GM12891 (cell line): Measurements from ENCODE around the gene HLCS.

Experiments used
- DNase-seq: peaks from one replicate; pipeline ENCODE4 v3.0.0; 2011; ENCODE audit warnings: low spot score; ENCODE audit not compliant: insufficient read length
- FAIRE-seq: peaks from 2 replicates; lab custom pipeline; 2011; peaks lifted over from hg19 to GRCh38; lab: Jason Lieb, UNC
- PAX5 ChIP-seq: IDR thresholded peaks from 2 replicates; pipeline ENCODE4 v1.6.1; 2011; ENCODE audit warnings: low read length, moderate library complexity, mild to moderate bottlenecking; ENCODE audit not compliant: insufficient read depth, severe bottlenecking
- POLR2A ChIP-seq: IDR thresholded peaks from 2 replicates; pipeline ENCODE4 v1.6.1; 2011; ENCODE audit warnings: low read depth, low read length, control low read depth
- POLR2AphosphoS5 ChIP-seq: IDR thresholded peaks from 2 replicates; pipeline ENCODE4 v1.6.1; 2011; ENCODE audit warnings: low read depth, low read length, control low read depth
- POU2F2 ChIP-seq: IDR thresholded peaks from 2 replicates; pipeline ENCODE4 v1.6.1; 2011; ENCODE audit warnings: low read depth, mild to moderate bottlenecking, control low read depth, low read length, moderate library complexity
- SPI1 ChIP-seq: IDR thresholded peaks from 2 replicates; pipeline ENCODE4 v1.6.1; 2011; ENCODE audit warnings: low read depth, low read length, control low read depth
- TAF1 ChIP-seq: IDR thresholded peaks from 2 replicates; pipeline ENCODE4 v1.6.1; 2011; ENCODE audit warnings: low read depth, low read length, control low read depth

Gene HLCS

DNA sequence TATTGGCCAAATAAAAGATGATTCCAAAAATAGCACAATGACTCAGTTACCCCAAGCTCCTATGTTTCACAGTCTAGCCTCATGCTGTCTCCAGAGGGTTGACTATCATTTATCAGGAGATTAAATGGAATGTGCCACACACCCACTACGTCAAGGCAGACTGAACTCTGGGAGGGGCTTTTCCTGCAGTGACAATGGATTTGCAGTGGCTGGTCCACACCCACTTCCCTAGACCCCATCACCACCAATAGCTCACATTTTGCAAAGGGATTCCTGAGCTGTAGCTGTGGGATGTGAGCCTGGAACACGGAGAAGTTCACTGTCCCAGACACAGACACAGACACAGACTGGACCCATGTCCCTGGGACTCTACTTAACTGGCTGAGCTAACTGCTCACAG, 77.1 kb downstream of the HLCS start:
- no peak for TF ChIP-seq TAF1
- no peak for TF ChIP-seq PAX5
- TF ChIP-seq POLR2AphosphoS5: no peak
- no peak for TF ChIP-seq POLR2A
- no peak for TF ChIP-seq SPI1
- no peak for TF ChIP-seq POU2F2
- FAIRE-seq (no peak), DNase-seq (no peak)

DNA sequence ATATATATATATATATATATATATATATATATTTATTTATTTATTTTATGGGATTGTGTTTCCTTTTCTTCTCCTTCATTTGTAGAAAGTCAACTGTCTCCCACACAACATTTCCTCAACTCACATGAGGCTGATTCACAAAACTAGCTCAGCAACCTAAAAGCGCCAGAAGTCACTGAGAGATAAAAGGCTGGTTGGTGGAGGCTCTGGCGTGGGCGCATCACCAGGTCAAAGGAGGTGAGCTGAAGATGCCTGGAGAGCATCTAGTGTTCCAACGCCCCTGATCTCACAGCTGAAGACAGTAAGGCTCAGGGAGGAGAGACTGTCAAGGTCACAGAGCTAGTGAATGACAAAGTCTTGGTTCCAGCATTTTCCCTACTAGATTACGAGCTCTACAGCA, 78.0 kb downstream of the HLCS start:
- TF ChIP-seq TAF1: no peak
- TF ChIP-seq SPI1: no peak
- TF ChIP-seq POLR2A: no peak
- TF ChIP-seq POLR2AphosphoS5: no peak
- TF ChIP-seq PAX5: no peak
- no peak for TF ChIP-seq POU2F2
- FAIRE-seq (no peak), DNase-seq (no peak)

DNA sequence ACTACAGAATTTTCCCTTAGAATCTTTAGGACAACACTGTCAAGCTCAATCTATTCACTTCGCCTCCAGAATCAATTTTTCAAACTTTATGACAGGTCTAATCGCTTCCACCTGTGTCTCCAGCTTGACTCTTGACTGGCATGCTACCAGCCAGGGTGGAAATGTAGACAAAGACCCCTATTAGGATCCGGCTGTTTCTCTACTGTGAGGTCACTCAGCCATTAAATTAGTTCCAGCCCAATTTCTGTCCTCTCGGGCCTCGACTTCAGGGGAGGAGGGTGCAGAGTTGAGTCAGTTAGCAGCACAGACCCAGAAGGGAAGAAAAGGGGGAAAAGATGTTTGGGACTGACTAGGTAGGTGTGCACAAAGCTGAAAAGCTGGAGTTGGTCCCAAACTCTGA, 78.5 kb downstream of the HLCS start:
- no peak for TF ChIP-seq POU2F2
- TF ChIP-seq POLR2AphosphoS5: no peak
- TF ChIP-seq POLR2A: no peak
- no peak for TF ChIP-seq PAX5
- no peak for TF ChIP-seq SPI1
- TF ChIP-seq TAF1: no peak
- DNase-seq (no peak), FAIRE-seq (no peak)

DNA sequence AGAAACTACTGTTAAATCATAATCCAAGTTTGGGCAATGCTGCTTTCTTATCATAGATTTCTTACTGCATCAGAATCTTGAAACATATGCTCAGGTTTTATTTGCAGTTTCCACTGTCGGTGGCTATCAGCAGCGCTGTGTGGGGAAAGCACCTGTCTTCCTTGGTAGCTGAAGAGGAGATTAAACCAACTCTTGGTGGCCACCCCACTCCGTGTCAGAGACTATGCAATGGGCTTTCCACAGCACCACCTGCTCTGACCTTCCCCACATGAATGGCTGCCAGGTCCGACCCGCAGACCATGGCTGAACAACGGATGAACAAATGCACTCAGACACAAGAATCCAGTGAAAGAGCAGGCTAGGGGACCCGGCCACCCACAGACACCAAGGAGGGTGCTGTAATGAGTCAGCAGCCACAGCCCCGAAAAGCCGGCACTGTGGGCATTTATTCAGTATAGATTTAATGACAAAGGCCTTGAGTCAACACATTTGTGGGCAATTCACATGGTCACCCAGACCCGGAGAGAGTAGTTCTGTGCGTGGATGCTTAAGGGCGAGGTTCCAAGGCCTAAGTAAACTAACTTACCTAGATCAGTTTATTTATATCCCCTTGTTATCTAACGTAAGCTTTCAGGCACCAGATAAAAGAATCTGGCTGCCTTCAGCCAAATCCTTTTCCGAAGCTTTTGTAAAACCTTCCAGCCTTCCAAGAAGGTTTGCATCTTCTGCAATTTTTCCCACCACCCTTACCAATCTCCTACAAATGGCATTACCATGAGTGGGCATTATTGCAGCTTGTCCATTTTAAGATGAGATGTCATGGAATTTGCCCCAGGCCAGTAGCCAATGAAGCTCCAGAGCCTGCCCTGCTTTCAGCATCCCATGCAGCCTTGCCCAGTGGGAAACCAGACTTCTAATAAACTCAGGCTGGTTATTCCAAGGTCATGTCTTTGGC, 82.7 kb downstream of the HLCS start:
- TF ChIP-seq POLR2A (no peak), POLR2AphosphoS5 (no peak), TAF1 (no peak), SPI1 (no peak), PAX5 (no peak), POU2F2 (no peak)
- FAIRE-seq (no peak), DNase-seq (no peak)

DNA sequence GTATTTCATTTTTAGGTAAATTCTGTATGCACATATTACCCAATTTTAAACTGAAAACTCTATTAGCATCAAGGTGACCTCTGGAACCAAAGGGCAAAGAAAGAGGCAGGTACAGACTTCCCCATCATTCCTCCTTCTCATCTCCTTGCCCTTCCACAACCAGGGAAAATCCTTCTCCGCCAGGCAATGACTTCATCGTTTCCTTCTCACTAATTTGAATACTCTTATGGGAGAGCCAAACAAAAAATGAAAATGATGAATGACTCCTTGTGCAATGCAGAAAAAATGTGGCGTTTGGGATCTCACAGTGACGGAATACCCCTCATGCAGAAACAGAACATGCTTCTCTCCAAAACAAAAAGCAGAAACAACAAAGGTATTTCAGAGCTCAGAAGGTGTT, 83.7 kb downstream of the HLCS start:
- TF ChIP-seq PAX5: no peak
- TF ChIP-seq POLR2A: no peak
- TF ChIP-seq TAF1: no peak
- TF ChIP-seq POU2F2: no peak
- no peak for TF ChIP-seq POLR2AphosphoS5
- no peak for TF ChIP-seq SPI1
- no peak for FAIRE-seq
- DNase-seq: no peak

DNA sequence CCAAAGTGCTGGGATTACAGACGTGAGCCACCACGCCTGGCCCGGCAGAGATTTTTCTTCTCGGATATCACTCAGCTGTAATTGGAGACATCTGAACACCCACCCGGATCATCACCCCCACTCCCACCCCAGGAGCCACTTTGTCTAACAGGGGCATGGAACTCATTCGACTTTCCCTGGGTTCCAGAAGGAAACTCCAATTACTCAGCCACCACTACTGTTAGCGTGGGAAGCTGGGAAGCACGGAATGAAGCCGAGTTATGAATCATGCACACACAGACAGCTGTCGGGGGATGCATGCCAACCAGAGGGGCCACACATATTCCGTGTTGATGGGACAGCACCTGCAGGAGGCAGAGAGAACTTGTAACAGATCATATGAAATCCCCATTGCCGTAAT, 85.2 kb downstream of the HLCS start:
- no peak for DNase-seq
- no peak for TF ChIP-seq POLR2AphosphoS5
- TF ChIP-seq SPI1: no peak
- TF ChIP-seq POU2F2: no peak
- TF ChIP-seq PAX5: no peak
- TF ChIP-seq TAF1: no peak
- TF ChIP-seq POLR2A: no peak
- FAIRE-seq: no peak

DNA sequence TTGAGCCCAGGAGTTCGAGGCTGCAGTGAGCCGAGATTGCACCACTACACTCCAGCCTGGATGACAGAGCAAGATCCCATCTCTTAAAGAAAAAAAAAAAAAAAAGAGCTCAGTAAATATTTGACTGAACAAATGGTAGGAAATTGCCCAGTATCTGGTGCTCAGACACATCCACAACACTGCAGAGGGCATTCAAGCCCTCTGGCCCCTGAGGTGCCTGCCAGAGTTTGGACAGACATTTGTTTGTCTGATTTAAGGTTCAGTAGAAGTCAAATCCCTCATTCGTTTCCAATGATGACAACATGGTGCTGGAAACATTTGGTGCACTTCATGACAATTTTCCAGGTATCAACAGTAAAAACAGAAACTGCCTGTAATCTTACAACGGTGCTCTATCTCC, 86.6 kb downstream of the HLCS start:
- FAIRE-seq (no peak), DNase-seq (no peak)
- TF ChIP-seq POU2F2 (no peak), PAX5 (no peak), TAF1 (no peak), SPI1 (no peak), POLR2AphosphoS5 (no peak), POLR2A (no peak)

DNA sequence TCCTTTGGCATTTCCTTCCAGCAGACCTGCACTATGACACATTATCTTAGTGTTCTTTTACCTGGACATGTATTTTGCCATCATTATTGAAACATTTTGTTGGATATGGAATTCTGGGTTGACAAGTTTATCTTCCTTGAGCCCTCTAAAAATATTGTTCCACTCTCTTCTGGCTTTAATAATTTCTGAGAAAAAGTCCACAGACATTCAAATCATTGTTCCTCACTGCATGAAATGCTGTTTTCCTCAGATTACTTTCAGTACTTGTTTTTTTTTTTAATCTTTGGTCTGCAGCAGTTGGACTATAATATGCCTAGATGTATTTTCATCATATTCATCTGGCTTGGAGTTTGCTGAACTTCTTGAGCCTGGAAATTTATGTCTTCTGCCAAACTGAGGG, 88.7 kb downstream of the HLCS start:
- FAIRE-seq (no peak), DNase-seq (no peak)
- TF ChIP-seq PAX5: no peak
- no peak for TF ChIP-seq SPI1
- no peak for TF ChIP-seq TAF1
- TF ChIP-seq POLR2AphosphoS5: no peak
- no peak for TF ChIP-seq POU2F2
- TF ChIP-seq POLR2A: no peak

DNA sequence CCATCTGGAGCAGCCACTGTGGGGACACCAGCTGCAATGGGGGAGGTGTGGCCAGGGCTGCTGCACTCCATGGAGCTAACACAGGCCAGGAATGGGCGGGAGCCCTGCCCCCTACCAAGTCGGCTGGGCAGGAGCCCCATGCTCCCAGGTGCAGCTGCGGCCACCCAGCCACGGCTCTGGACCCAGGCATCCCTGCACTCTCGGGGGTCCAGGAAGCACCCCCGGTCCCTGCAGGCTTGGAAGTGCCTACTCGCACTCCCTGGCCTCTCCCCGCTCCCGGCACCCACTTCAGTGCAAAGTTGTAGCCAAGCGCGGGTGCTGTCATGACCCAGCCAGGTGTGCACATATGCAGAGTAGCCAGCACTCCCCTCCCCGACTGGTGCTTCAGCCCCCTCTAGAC, 91.8 kb downstream of the HLCS start:
- TF ChIP-seq POU2F2: no peak
- TF ChIP-seq TAF1: no peak
- no peak for TF ChIP-seq PAX5
- no peak for TF ChIP-seq POLR2A
- no peak for TF ChIP-seq POLR2AphosphoS5
- no peak for TF ChIP-seq SPI1
- DNase-seq: no peak
- no peak for FAIRE-seq

DNA sequence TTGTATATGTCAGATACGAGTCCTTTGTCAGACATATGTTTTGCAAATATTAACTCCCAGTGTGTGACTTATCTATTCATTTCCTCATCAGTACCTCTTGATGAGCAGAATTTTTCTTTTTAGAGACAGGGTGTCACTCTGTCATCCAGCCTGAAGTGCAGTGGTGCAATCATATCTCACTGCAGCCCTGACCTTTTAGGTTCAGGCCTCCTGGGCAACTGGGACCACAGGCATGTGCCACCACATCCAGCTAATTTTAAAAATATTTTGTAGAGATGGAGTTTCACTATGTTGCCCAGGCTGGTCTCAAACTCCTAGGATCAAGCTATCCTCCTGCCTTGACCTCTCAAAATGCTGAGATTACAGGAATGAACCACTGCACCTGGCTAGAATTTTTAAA, 93.0 kb downstream of the HLCS start:
- TF ChIP-seq TAF1 (no peak), SPI1 (no peak), POU2F2 (no peak), POLR2A (no peak), POLR2AphosphoS5 (no peak), PAX5 (no peak)
- DNase-seq (no peak), FAIRE-seq (no peak)
